ENCODE results near the gene C17orf75.

GRCh38 chr17:32285306-32285705, 56.7 kb downstream of the C17orf75 start:
- TF ChIP-seq EZH2 (IDR thresholded peaks at IDR 0.05; ENCODE audit: borderline replicate concordance) (no peak), CTCF (IDR thresholded peaks at IDR 0.05; ENCODE audit: poor library complexity) (no peak)
